Vagina (tissue), 2 donors: ENCODE data around the gene SYNPR. TPM values are rescaled to one million over a fixed set of nuclear protein-coding genes. Genes with fewer than 3 reads are reported as not detected.

Experiments
- DNase-seq, 2 donors: peaks; one replicate each; pipeline ENCODE4 v3.0.0-alpha.2; 2017; ENCODE audit errors: extremely low spot score in 2 of 2
- H3K27ac ChIP-seq: fragments of 200-600 bp; sonication (generic); one replicate; pipeline ENCODE4 v1.5.1; 2019
- H3K27me3 ChIP-seq: fragments of 200-600 bp; sonication (generic); one replicate; pipeline ENCODE4 v1.5.1; 2019
- H3K36me3 ChIP-seq, 2 donors: fragments of 200-600 bp; sonication (generic); one replicate each; pipeline ENCODE4 v1.5.1; 2017 to 2019
- H3K4me1 ChIP-seq: fragments of 200-600 bp; sonication (generic); one replicate; pipeline ENCODE4 v1.5.1; 2019
- H3K4me3 ChIP-seq, 2 donors: fragments of 200-600 bp; sonication (generic); 1 replicate in 1 of 2; 2 replicates in 1 of 2; pipeline ENCODE4 v1.5.1; 2016 to 2019
- H3K9me3 ChIP-seq: fragments of 200-600 bp; sonication (generic); one replicate; pipeline ENCODE4 v1.5.1; 2019
- CTCF ChIP-seq, 3 experiments: fragments of 450-650 bp in 2 of 3; fragments of 200-600 bp in 1 of 3; sonication (generic) in 1 of 3; IDR thresholded peaks; one replicate each; pipeline ENCODE4 v1.5.1; 2017 to 2019; ENCODE audit warnings: antibody characterized with exemption in 3 of 3, mild to moderate bottlenecking in 2 of 3, moderate library complexity in 2 of 3
- POLR2A ChIP-seq, 2 donors: fragments of 450-650 bp; IDR thresholded peaks; one replicate each; pipeline ENCODE4 v1.6.1; 2017; ENCODE audit warnings: antibody characterized with exemption in 2 of 2, mild to moderate bottlenecking in 2 of 2, moderate library complexity in 2 of 2
- POLR2AphosphoS5 ChIP-seq, 2 donors: sonication (generic); formaldehyde crosslinking; IDR thresholded peaks; one replicate each; pipeline ENCODE4 v1.9.0; 2017; ENCODE audit warnings: antibody characterized with exemption in 2 of 2, mild to moderate bottlenecking in 2 of 2, low read depth in 1 of 2; ENCODE audit not compliant: insufficient read depth in 1 of 2
- intact Hi-C: fragments of 100-400 bp; cut with DNase I; formaldehyde crosslinking; loops from one replicate; pipeline ENCODE4 v1.15.1; 2023
- total RNA-seq: library from RNA; depleted of rRNA; stranded (reverse); fragments of >200 nt; gene quantifications from one replicate; pipeline ENCODE4 v1.2.3, GENCODE V29; 2016

SYNPR gene
- total RNA-seq, 1 donor from 2014 or later: not detected

GRCh38 chr3:63492464-63492863 is 214.4 kb downstream of the SYNPR start:
- Histone ChIP-seq H3K4me3 (no peak overlapping the region), H3K4me1 (no peaks in the 10 kb centered on the region), H3K9me3 (no peaks in the 10 kb centered on the region), H3K36me3 (no peaks in the 10 kb centered on the region), H3K27me3 (no peaks in the 10 kb centered on the region), H3K27ac (no peak overlapping the region)
- intact Hi-C loops: no loop called here
- DNase-seq: no peak
- TF ChIP-seq POLR2AphosphoS5 (IDR thresholded peaks at IDR 0.05; ENCODE audit: insufficient read depth in 1 of 2, low read depth in 1 of 2): no peak
- TF ChIP-seq CTCF (IDR thresholded peaks at IDR 0.05): no peak
- no peak for TF ChIP-seq POLR2A (IDR thresholded peaks at IDR 0.05)

- no peaks in the 10 kb centered on the region for H3K27me3 ChIP-seq
- DNase-seq: no peak
- H3K4me1 ChIP-seq: no peaks in the 10 kb centered on the region
- TF ChIP-seq POLR2A (IDR thresholded peaks at IDR 0.05) (no peak), CTCF (IDR thresholded peaks at IDR 0.05) (no peak), POLR2AphosphoS5 (IDR thresholded peaks at IDR 0.05; ENCODE audit: insufficient read depth in 1 of 2, low read depth in 1 of 2) (no peak)
- H3K9me3 ChIP-seq: no peaks in the 10 kb centered on the region
- H3K36me3 ChIP-seq: no peaks in the 10 kb centered on the region
- H3K27ac ChIP-seq: no peak overlapping the region
- H3K4me3 ChIP-seq: no peak overlapping the region
- intact Hi-C loops: no loop called here
Measured at GRCh38 chr3:63493101-63493500, 215.0 kb downstream of the SYNPR start.

GRCh38 chr3:63494646-63495045 is 216.5 kb downstream of the SYNPR start:
- H3K36me3 ChIP-seq: no peaks in the 10 kb centered on the region
- no peak overlapping the region for H3K4me3 ChIP-seq
- H3K27ac ChIP-seq: no peak overlapping the region
- intact Hi-C loops: no loop called here
- H3K27me3 ChIP-seq: no peaks in the 10 kb centered on the region
- DNase-seq: no peak
- TF ChIP-seq POLR2AphosphoS5 (IDR thresholded peaks at IDR 0.05; ENCODE audit: insufficient read depth in 1 of 2, low read depth in 1 of 2) (no peak), CTCF (IDR thresholded peaks at IDR 0.05) (no peak), POLR2A (IDR thresholded peaks at IDR 0.05) (no peak)
- H3K4me1 ChIP-seq: no peaks in the 10 kb centered on the region
- H3K9me3 ChIP-seq: no peaks in the 10 kb centered on the region

- no peak overlapping the region for H3K4me3 ChIP-seq
Measured at GRCh38 chr3:63497641-63498040, 219.5 kb downstream of the SYNPR start.

GRCh38 chr3:63500196-63500595 is 222.1 kb downstream of the SYNPR start:
- intact Hi-C loops: no loop called here
- TF ChIP-seq POLR2AphosphoS5 (IDR thresholded peaks at IDR 0.05; ENCODE audit: insufficient read depth in 1 of 2, low read depth in 1 of 2): no peak
- no peak for TF ChIP-seq CTCF (IDR thresholded peaks at IDR 0.05)
- TF ChIP-seq POLR2A (IDR thresholded peaks at IDR 0.05): no peak
- Histone ChIP-seq H3K4me1 (no peaks in the 10 kb centered on the region), H3K27ac (no peak overlapping the region), H3K9me3 (no peaks in the 10 kb centered on the region), H3K4me3 (no peak overlapping the region), H3K27me3 (no peaks in the 10 kb centered on the region), H3K36me3 (no peaks in the 10 kb centered on the region)
- DNase-seq: no peak

More at GRCh38 chr3:63497641-63498040, 219.5 kb downstream of the SYNPR start:
- intact Hi-C loops: no loop called here
- H3K9me3 ChIP-seq: no peaks in the 10 kb centered on the region
- no peaks in the 10 kb centered on the region for H3K4me1 ChIP-seq
- H3K27me3 ChIP-seq: no peaks in the 10 kb centered on the region
- DNase-seq: no peak
- TF ChIP-seq POLR2A (IDR thresholded peaks at IDR 0.05) (no peak), CTCF (IDR thresholded peaks at IDR 0.05) (no peak), POLR2AphosphoS5 (IDR thresholded peaks at IDR 0.05; ENCODE audit: insufficient read depth in 1 of 2, low read depth in 1 of 2) (no peak)
- no peak overlapping the region for H3K27ac ChIP-seq
- no peaks in the 10 kb centered on the region for H3K36me3 ChIP-seq
